ENCODE data around the gene PRKCQ.

DNA sequence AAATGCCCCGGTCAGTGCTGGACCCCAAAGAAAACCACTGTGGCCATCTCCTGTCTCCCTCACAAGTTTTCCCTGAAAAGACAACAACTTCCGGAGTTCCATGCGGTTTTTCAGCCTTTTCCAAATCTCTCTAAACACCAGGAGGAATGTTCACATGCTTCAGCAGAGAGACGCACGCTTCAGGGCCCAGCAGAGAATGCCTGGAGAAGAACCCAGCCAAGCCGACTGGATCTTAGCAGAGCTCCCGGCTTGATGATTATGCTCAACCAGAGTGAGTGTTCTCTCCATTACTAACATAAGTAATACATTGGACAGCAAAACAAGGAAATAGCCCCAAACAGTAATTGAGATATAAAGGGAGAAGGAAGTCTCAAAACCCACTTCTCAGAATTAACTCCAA is 17.9 kb downstream of the PRKCQ start:
- TF ChIP-seq, protein P1, sequence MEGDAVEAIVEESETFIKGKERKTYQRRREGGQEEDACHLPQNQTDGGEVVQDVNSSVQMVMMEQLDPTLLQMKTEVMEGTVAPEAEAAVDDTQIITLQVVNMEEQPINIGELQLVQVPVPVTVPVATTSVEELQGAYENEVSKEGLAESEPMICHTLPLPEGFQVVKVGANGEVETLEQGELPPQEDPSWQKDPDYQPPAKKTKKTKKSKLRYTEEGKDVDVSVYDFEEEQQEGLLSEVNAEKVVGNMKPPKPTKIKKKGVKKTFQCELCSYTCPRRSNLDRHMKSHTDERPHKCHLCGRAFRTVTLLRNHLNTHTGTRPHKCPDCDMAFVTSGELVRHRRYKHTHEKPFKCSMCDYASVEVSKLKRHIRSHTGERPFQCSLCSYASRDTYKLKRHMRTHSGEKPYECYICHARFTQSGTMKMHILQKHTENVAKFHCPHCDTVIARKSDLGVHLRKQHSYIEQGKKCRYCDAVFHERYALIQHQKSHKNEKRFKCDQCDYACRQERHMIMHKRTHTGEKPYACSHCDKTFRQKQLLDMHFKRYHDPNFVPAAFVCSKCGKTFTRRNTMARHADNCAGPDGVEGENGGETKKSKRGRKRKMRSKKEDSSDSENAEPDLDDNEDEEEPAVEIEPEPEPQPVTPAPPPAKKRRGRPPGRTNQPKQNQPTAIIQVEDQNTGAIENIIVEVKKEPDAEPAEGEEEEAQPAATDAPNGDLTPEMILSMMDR (IDR thresholded peaks at IDR 0.05), result no peak
- TF ChIP-seq POLR2A (IDR thresholded peaks at IDR 0.05), result no peak

All from body of pancreas (tissue), 4 donors.